Measurements from ENCODE around the gene MS4A7. TPM values are rescaled to one million over a fixed set of nuclear protein-coding genes. Genes with fewer than 3 reads are reported as not detected.

The MS4A7 gene
- total RNA-seq, 1 donor: 0.36 TPM

- no peaks in the 10 kb centered on the region for H3K79me2 ChIP-seq (ENCODE audit: insufficient read depth, low read length)
- no peaks in the 10 kb centered on the region for H4K20me1 ChIP-seq (ENCODE audit: insufficient read depth, low read length)
- H3K27me3 ChIP-seq (ENCODE audit: insufficient read depth, low read length): no peaks in the 10 kb centered on the region
- DNase-seq (ENCODE audit: insufficient read length, low spot score, missing footprints): no peak
- no peak for TF ChIP-seq CTCF (IDR thresholded peaks at IDR 0.05; ENCODE audit: extremely low read depth, low read depth, low read length)
- no peak overlapping the region for H3K4me3 ChIP-seq (ENCODE audit: insufficient read depth, low read length)
- H3K27ac ChIP-seq (ENCODE audit: low read depth, low read length): no peak overlapping the region
- no peaks in the 10 kb centered on the region for H3K4me1 ChIP-seq (ENCODE audit: insufficient read depth, low read length)
- H3K36me3 ChIP-seq (ENCODE audit: insufficient read depth, low read length): no peaks in the 10 kb centered on the region
- no peak overlapping the region for H3K4me2 ChIP-seq (ENCODE audit: insufficient read depth, low read length)
- H2AFZ ChIP-seq (ENCODE audit: low read length): no peak overlapping the region
- H3K9me3 ChIP-seq (ENCODE audit: low read depth, low read length): no peaks in the 10 kb centered on the region
Measured at GRCh38 chr11:60367009-60367408, 11.3 kb upstream of the MS4A7 start.

GRCh38 chr11:60367896-60368295, 10.4 kb upstream of the MS4A7 start:
- Histone ChIP-seq H2AFZ (ENCODE audit: low read length) (no peak overlapping the region), H3K36me3 (ENCODE audit: insufficient read depth, low read length) (no peaks in the 10 kb centered on the region), H3K4me3 (ENCODE audit: insufficient read depth, low read length) (no peak overlapping the region), H3K79me2 (ENCODE audit: insufficient read depth, low read length) (no peaks in the 10 kb centered on the region), H3K27me3 (ENCODE audit: insufficient read depth, low read length) (no peaks in the 10 kb centered on the region), H3K27ac (ENCODE audit: low read depth, low read length) (no peak overlapping the region), H3K4me2 (ENCODE audit: insufficient read depth, low read length) (no peak overlapping the region), H4K20me1 (ENCODE audit: insufficient read depth, low read length) (no peaks in the 10 kb centered on the region), H3K4me1 (ENCODE audit: insufficient read depth, low read length) (no peaks in the 10 kb centered on the region), H3K9me3 (ENCODE audit: low read depth, low read length) (no peaks in the 10 kb centered on the region)
- no peak for TF ChIP-seq CTCF (IDR thresholded peaks at IDR 0.05; ENCODE audit: extremely low read depth, low read depth, low read length)
- no peak for DNase-seq (ENCODE audit: insufficient read length, low spot score, missing footprints)

DNA sequence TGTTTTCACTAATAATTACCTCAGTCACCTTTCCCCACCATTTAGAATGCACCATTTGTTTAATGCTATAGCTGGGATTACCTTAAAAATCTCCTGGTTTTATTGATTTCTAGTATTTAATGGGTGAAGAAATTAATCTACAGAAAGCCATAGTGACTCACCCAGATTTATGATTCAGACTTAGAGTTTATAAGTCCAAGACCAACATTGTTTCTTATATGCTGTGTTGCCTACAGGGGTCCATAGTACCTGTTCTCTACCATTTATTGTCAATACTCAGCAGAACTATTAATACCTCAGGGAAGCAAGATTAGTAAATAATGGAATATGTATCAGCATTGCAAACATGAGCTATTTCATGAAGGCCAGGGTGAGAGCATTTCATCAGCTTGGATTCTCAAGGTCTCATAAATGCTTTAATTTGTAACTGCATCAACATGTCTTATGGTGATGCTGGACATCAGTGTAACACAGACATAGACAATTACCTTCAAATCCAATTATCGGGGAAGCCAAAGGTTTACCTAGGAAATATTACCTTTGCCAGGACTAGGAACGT, 8.0 kb upstream of the MS4A7 start:
- H3K9me3 ChIP-seq (ENCODE audit: low read depth, low read length): no peaks in the 10 kb centered on the region
- TF ChIP-seq CTCF (IDR thresholded peaks at IDR 0.05; ENCODE audit: extremely low read depth, low read depth, low read length): no peak
- H2AFZ ChIP-seq (ENCODE audit: low read length): no peak overlapping the region
- H4K20me1 ChIP-seq (ENCODE audit: insufficient read depth, low read length): no peaks in the 10 kb centered on the region
- H3K27me3 ChIP-seq (ENCODE audit: insufficient read depth, low read length): no peaks in the 10 kb centered on the region
- H3K36me3 ChIP-seq (ENCODE audit: insufficient read depth, low read length): no peaks in the 10 kb centered on the region
- H3K4me2 ChIP-seq (ENCODE audit: insufficient read depth, low read length): no peak overlapping the region
- no peaks in the 10 kb centered on the region for H3K4me1 ChIP-seq (ENCODE audit: insufficient read depth, low read length)
- H3K4me3 ChIP-seq (ENCODE audit: insufficient read depth, low read length): no peak overlapping the region
- peak; percentile 14 for DNase-seq (ENCODE audit: insufficient read length, low spot score, missing footprints)
- H3K27ac ChIP-seq (ENCODE audit: low read depth, low read length): no peak overlapping the region
- no peaks in the 10 kb centered on the region for H3K79me2 ChIP-seq (ENCODE audit: insufficient read depth, low read length)

GRCh38 chr11:60370811-60371298, 7.5 kb upstream of the MS4A7 start:
- Histone ChIP-seq H3K4me2 (ENCODE audit: insufficient read depth, low read length) (no peak overlapping the region), H3K4me1 (ENCODE audit: insufficient read depth, low read length) (no peaks in the 10 kb centered on the region), H3K79me2 (ENCODE audit: insufficient read depth, low read length) (no peaks in the 10 kb centered on the region), H3K9me3 (ENCODE audit: low read depth, low read length) (no peaks in the 10 kb centered on the region), H4K20me1 (ENCODE audit: insufficient read depth, low read length) (no peaks in the 10 kb centered on the region), H3K36me3 (ENCODE audit: insufficient read depth, low read length) (no peaks in the 10 kb centered on the region), H2AFZ (ENCODE audit: low read length) (no peak overlapping the region), H3K27me3 (ENCODE audit: insufficient read depth, low read length) (no peaks in the 10 kb centered on the region), H3K4me3 (ENCODE audit: insufficient read depth, low read length) (no peak overlapping the region), H3K27ac (ENCODE audit: low read depth, low read length) (no peak overlapping the region)
- no peak for DNase-seq (ENCODE audit: insufficient read length, low spot score, missing footprints)
- no peak for TF ChIP-seq CTCF (IDR thresholded peaks at IDR 0.05; ENCODE audit: extremely low read depth, low read depth, low read length)
